ENCODE results near the gene FBF1. TPM values are rescaled to one million over a fixed set of nuclear protein-coding genes. Genes with fewer than 3 reads are reported as not detected.

Gene FBF1
- total RNA-seq, 3 donors from 2014 or later (not counting 1 experiment from before 2014, with no cell fraction given) = 24.9 to 34.0 (median 33.0) TPM

DNA sequence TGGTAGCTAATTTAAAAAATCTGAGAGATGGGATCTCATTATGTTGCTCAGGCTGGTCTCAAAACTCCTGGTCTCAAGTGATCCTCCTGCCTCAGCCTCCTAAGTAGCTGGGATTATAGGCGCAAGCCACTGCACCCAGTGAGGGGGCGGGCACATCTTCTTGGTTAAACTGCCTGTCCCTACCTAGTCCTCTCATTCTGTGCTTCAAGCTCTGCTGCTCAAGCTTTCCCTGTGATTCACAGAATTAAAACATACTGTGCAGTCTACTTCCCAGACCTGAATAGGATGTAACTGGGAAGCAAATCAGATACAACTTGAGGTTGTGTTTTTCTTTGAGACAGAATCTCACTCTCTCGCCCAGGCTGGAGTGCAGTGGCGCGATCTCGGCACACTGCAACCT lies 38.4 kb downstream of the FBF1 start:
- no peaks in the 10 kb centered on the region for H3K36me3 Mint-ChIP-seq
- H3K36me3 ChIP-seq (ENCODE audit: control insufficient read depth, insufficient read depth, low read length) = peaks cover 39% of the 10 kb centered on the region
- H3K4me1 ChIP-seq (ENCODE audit: control insufficient read depth, insufficient read depth, low read length) = peaks cover 18% of the 10 kb centered on the region
- no peaks in the 10 kb centered on the region for H3K27me3 Mint-ChIP-seq (ENCODE audit: low read depth in 2 of 2)
- DNase-seq (no peak), ATAC-seq (no peak)
- no peaks in the 10 kb centered on the region for H3K9me3 Mint-ChIP-seq
- H3K4me3 Mint-ChIP-seq = no peak overlapping the region
- H3K9me3 ChIP-seq (ENCODE audit: control insufficient read depth, insufficient read depth, low read length) = no peaks in the 10 kb centered on the region
- intact Hi-C loops (cut with micrococcal nuclease) = no loop called here
- H3K27ac Mint-ChIP-seq = no peak overlapping the region
- H3K27me3 ChIP-seq (ENCODE audit: control insufficient read depth, insufficient read depth, low read length) = no peaks in the 10 kb centered on the region
- 98% methylated on average over 6 of the region's 6 CpGs for WGBS (ENCODE audit: insufficient coverage)
- no peak overlapping the region for H3K4me3 ChIP-seq (ENCODE audit: low read length)
- no peak overlapping the region for H3K27ac ChIP-seq (ENCODE audit: low read length)
- peaks cover 0 to 14% of the 10 kb centered on the region in 2 donors for H3K4me1 Mint-ChIP-seq
- TF ChIP-seq, protein P1, sequence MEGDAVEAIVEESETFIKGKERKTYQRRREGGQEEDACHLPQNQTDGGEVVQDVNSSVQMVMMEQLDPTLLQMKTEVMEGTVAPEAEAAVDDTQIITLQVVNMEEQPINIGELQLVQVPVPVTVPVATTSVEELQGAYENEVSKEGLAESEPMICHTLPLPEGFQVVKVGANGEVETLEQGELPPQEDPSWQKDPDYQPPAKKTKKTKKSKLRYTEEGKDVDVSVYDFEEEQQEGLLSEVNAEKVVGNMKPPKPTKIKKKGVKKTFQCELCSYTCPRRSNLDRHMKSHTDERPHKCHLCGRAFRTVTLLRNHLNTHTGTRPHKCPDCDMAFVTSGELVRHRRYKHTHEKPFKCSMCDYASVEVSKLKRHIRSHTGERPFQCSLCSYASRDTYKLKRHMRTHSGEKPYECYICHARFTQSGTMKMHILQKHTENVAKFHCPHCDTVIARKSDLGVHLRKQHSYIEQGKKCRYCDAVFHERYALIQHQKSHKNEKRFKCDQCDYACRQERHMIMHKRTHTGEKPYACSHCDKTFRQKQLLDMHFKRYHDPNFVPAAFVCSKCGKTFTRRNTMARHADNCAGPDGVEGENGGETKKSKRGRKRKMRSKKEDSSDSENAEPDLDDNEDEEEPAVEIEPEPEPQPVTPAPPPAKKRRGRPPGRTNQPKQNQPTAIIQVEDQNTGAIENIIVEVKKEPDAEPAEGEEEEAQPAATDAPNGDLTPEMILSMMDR (IDR thresholded peaks at IDR 0.05) = no peak

DNA sequence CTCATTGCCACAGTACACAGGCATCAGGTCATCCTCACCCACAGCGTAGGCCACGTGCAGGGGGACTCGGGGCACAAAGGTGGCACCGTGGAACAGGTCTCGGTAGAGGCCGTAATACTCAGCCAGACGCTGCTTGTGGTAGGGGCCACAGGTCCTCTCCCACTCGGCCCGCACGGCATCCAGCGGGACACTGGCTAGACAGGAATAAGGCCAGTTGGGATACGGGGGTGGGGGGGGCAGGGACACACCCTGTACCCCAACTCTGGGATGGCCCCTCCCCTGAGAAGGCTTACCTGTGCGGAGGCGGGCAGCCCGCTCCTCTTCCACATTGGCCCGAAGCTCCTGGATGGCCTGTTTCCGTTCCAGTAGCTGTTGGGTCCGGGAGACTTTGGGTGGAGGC lies 39.1 kb downstream of the FBF1 start:
- ATAC-seq = no peak
- Mint-ChIP-seq H3K4me3 (no peak overlapping the region), H3K27me3 (ENCODE audit: low read depth in 2 of 2) (no peaks in the 10 kb centered on the region), H3K9me3 (no peaks in the 10 kb centered on the region), H3K4me1 (peaks cover 0 to 14% of the 10 kb centered on the region in 2 donors), H3K36me3 (no peaks in the 10 kb centered on the region), H3K27ac (no peak overlapping the region)
- TF ChIP-seq, protein P1 (IDR thresholded peaks at IDR 0.05) = no peak
- Histone ChIP-seq H3K36me3 (ENCODE audit: control insufficient read depth, insufficient read depth, low read length) (peaks cover 39% of the 10 kb centered on the region), H3K27me3 (ENCODE audit: control insufficient read depth, insufficient read depth, low read length) (no peaks in the 10 kb centered on the region), H3K4me3 (ENCODE audit: low read length) (no peak overlapping the region), H3K27ac (ENCODE audit: low read length) (no peak overlapping the region), H3K4me1 (ENCODE audit: control insufficient read depth, insufficient read depth, low read length) (peaks cover 22% of the 10 kb centered on the region), H3K9me3 (ENCODE audit: control insufficient read depth, insufficient read depth, low read length) (no peaks in the 10 kb centered on the region)
- intact Hi-C loops (cut with micrococcal nuclease) = no loop called here
- 98% methylated on average over 18 of the region's 18 CpGs for WGBS (ENCODE audit: insufficient coverage)
- no peak for DNase-seq

DNA sequence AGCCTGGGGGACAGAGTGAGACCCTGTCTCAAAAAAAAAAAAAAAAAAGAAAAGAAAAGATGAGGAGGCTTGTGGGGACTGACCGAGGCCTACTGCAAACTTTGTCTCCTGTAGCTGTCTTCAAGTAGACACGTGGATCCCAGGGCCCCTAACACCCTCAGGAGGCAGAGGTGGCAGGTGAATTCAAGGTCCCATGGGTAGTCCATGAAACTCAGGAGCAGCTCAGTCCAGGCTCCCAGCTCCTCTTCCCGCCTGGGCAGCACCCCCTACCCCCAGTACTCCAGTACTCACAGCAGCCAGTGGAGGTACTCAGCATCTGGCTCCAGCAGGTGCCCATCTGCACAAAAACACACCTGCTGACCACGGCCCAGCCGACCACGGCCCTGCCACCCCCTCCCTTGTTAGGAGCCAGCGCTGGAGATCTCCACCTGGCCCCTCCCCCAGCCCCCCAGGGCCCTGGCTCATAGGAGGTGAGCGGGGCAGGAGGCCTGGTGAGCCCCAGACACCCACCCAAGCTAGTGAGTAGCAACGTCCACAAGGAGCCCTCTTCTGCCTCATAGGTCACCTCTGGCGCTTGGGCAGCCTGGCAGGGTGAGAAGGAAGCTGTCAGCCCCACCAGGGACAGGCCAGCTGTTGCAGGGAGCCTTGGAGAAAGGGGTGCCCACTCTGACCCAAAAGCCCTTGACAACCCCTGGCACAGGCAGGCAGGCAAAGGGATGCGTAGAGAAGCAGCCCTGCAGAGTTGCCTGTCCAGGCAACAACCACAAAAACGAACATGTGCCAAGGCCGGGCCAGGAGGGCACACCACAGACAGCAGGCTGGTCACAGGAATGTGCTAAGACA lies 39.9 kb downstream of the FBF1 start:
- DNase-seq = no peak
- TF ChIP-seq, protein P1 (IDR thresholded peaks at IDR 0.05) = no peak
- Mint-ChIP-seq H3K4me1 (peaks cover 2 to 15% of the 10 kb centered on the region in 2 donors), H3K27me3 (ENCODE audit: low read depth in 2 of 2) (no peaks in the 10 kb centered on the region), H3K9me3 (no peaks in the 10 kb centered on the region), H3K36me3 (no peaks in the 10 kb centered on the region), H3K4me3 (no peak overlapping the region), H3K27ac (no peak overlapping the region)
- WGBS (ENCODE audit: insufficient coverage) = 95% methylated on average over 13 of the region's 13 CpGs
- intact Hi-C loops (cut with micrococcal nuclease) = no loop called here
- Histone ChIP-seq H3K4me3 (ENCODE audit: low read length) (no peak overlapping the region), H3K27ac (ENCODE audit: low read length) (no peak overlapping the region), H3K27me3 (ENCODE audit: control insufficient read depth, insufficient read depth, low read length) (no peaks in the 10 kb centered on the region), H3K4me1 (ENCODE audit: control insufficient read depth, insufficient read depth, low read length) (peaks cover 26% of the 10 kb centered on the region), H3K36me3 (ENCODE audit: control insufficient read depth, insufficient read depth, low read length) (peaks cover 39% of the 10 kb centered on the region), H3K9me3 (ENCODE audit: control insufficient read depth, insufficient read depth, low read length) (no peaks in the 10 kb centered on the region)
- ATAC-seq = no peak
